ENCODE measurements around the gene TPSAB1.

The TPSAB1 gene

DNA sequence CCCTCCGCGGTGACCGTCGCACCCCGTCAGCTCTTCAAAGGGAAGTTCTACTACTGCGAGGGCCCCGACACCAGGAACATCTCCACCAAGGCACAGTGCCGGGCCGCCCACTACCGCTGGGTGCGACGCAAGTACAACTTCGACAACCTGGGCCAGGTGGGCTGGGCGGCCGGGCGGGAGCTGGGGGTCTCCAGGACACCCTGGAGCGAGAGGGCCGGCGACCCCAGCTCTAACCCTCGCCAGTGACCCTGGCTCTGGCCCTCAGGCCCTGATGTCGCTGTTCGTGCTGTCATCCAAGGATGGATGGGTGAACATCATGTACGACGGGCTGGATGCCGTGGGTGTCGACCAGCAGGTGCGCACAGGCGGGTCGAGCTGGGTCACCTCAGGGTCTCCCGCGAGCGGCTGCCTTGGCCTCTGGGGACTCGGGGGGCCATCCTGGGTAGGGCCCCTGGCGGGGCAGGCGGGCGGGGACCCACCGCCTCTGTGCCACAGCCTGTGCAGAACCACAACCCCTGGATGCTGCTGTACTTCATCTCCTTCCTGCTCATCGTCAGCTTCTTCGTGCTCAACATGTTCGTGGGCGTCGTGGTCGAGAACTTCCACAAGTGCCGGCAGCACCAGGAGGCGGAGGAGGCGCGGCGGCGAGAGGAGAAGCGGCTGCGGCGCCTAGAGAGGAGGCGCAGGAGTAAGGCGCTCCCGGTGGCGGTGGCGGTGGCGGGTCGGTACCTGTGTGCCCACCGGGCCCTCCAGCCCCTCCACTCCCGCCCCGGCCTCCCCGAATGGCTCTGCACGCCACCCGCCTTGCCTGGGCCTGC is 28.8 kb upstream of the TPSAB1 start:
- DNase-seq, result no peak

DNA sequence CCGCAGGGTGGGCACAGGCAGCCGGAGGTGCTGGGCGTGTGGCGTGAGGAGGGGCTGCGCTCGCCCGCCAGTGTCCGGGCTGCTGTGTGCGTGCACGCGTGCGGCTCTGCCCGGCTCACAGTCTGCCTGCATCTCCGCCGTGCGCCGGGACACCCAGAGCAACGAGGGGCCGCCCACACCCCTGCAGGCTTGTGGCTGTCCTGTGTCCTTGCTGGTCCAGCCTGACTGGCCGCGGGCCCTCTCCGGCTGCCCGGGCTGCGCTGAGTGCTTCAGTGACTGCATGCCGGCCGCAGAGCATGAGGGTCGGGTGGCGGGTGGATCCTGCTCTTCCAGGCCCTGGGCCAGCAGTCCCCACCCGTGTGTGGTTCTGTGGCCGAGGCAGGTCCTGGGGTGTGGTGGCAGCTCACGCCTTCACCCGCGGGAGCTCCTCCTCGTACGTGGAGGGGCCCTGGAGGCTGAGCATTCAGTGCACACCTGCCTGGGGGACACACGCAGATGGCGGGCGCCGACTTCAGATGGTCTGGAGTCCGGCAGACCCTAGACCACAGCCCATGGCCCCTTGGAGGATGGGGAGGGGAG is 27.8 kb upstream of the TPSAB1 start:
- DNase-seq, result no peak

DNA sequence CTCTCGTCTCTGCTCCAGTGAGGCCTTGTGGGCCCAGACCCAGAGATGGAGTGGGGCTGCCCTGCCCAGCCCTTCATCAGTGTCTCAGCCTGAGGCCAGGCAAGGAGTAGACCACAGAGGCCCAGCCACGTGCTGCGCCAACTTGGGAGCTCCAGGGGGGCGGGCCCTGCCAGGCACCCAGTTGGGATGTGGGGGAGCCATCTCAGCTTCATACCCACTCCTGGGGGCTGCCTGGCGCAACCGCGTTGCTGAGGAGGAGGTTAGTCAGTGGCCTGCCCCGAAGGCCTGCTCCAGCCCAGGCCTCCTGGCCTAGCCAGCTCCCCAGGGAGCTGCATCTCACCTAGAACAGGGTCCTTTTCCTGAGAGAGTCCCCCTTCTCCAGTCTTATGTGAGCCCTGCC is 27.3 kb upstream of the TPSAB1 start:
- no peak for DNase-seq

DNA sequence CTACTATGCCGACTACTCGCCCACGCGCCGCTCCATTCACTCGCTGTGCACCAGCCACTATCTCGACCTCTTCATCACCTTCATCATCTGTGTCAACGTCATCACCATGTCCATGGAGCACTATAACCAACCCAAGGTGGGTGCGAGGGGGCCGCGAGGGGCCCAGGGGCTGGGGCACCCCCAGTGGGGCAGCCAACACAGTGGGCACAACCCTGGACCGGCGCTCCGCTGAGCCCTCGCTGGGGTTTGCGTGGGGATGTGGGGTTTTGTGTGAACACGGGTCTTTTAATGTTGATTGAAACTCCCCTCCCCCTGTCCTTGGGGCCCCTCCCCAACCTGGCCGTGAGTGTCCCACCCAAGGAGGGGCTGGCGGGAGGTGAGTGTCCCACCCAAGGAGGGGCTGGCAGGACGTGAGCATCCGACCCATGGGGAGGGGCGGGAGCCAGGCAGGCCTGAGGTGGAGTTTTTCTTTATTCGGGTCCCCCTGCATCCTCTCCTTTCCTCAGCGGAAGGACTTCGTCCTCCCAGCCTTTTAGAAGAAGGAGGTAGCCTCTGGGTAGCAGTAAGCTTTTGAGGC is 26.6 kb upstream of the TPSAB1 start:
- no peak for DNase-seq

DNA sequence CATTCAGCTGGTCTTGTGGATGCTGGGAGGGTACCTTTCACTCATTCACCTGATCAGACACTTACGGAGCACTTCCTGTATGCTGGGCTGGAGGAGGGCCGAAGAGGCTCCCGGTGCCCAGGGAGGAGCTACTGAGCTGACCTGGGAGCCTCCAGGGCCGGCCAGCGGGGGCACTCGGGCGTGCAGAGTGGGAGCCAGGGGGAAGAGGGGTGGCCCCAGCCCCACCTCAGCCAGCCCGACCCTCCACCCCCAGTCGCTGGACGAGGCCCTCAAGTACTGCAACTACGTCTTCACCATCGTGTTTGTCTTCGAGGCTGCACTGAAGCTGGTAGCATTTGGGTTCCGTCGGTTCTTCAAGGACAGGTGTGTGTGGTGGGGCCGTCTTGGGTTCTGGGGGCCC is 25.8 kb upstream of the TPSAB1 start:
- DNase-seq, result no peak

DNA sequence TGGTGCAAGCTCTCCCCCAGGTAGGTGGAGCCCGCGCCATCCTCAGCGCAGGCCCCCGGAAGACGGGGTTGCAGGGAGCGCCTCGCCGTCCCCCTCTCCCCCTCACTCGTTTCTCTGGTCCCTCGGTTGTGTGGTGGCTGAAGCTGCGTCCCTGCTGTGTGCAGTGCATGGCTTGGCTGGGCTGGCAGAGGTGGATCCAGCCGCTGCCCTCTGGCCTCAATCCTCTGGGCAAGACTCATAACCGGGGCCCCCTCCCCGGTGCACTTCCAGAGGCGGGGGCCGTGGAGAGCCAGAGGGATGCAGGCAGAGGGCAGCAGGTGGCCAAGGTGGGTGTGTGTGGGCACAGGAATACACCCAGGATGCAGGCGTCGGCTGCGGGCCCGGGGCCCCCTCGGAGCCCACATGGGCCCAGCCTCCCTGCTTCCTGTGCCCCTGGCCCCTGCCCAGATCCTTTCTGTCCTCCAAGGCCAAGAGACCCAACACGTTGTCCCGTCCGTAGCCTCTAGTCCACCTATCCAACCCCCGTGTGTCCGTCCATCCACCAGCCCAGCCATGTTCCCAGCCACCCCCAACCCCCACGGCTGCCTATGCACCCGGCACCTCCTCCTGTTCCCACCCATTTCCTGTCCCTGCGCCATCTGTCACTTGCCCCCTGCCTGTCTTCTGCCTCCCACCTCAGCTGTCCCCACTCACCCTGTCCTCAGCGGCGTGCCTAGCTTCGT is 24.8 kb upstream of the TPSAB1 start:
- DNase-seq, result no peak

DNA sequence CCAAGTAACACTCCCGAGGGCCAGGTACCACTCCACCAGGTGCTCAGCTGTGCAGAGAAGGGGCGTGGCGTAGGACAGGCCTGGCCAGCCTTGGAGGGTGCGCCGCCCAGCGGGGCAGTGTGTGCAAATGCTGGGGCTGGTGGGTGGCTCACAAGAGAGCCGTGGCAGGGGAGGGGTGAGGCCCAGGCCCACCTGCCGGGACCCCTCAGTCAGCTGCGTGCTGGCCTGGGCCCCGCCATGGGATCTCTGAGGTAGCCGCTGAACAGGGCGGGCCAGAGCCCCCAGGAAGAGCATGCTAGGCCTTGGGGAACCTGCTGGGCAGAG is 24.2 kb upstream of the TPSAB1 start:
- DNase-seq, result no peak

DNA sequence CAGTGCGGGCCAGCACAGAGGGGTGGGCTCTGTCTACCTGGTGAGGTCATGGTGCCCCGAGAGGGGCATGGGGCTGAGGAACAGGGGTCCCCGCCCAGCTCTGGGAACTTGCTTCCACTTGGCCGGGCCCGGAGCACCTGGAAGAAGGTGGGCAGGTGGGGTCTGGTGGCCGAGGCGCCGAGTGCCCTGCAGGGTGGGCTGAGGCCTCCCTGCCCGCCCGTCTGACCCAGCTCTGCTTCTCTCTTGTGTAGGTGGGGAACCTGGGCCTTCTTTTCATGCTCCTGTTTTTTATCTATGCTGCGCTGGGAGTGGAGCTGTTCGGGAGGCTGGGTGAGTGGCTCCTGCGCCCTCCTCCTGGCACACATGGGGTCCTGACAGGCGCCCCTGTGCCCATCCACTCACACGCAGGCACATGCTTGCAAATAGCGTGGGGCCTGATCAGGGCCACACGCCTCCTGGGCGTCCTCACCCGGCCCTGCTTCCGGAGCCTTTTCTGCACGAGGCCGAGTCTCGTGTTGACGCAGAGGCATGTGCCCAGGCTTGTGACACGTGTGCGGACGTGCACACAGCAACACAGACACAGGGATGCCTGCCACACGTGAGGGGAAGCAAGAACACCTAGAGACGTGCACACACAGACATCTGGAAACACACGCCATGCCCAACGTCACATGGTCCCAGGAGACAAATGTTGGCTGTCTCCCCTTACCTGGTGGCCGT is 23.7 kb upstream of the TPSAB1 start:
- DNase-seq, result no peak

DNA sequence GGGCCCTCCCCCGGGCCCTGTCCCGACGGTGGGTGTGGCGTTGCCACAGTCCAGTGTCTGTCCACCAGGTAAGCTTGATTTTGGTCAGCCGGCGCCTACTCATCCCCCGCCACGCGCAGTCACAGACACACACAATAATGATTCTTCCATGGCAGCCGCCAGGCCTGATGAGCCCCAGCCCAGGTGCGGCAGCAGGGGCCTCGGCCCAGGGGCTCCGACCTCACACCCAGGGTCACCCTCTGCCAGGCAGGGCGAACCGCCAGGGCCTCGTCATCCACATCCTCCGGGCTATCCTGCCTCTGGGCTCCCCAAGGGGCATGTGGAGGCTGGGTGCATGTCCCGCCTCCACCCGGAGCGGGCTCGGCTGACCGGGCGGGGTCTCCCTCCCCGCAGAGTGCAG is 23.0 kb upstream of the TPSAB1 start:
- DNase-seq, result no peak

DNA sequence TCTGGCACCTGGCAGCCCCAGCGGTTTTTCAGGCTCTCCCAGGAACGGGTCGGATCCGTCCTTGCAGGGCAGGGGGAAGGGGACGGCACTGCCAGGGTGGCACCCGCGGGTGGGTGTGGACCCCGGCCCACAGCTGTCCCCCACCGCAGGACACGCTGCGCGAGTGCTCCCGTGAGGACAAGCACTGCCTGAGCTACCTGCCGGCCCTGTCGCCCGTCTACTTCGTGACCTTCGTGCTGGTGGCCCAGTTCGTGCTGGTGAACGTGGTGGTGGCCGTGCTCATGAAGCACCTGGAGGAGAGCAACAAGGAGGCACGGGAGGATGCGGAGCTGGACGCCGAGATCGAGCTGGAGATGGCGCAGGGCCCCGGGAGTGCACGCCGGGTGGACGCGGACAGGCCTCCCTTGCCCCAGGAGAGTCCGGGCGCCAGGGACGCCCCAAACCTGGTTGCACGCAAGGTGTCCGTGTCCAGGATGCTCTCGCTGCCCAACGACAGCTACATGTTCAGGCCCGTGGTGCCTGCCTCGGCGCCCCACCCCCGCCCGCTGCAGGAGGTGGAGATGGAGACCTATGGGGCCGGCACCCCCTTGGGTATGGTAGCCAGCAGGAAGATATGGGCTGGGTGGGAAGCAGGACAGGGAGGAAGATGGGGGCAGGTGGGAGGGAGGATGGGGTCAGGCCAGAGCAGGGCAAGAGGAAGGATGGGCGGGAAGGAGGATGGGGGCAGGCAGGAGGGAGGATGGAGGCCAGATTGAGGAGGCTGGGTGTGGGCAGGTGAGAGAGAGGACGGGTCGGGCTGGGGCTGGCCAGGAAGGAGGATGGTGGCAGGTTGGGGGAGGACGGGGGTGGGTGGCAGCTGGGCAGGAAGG is 22.2 kb upstream of the TPSAB1 start:
- DNase-seq, result no peak

DNA sequence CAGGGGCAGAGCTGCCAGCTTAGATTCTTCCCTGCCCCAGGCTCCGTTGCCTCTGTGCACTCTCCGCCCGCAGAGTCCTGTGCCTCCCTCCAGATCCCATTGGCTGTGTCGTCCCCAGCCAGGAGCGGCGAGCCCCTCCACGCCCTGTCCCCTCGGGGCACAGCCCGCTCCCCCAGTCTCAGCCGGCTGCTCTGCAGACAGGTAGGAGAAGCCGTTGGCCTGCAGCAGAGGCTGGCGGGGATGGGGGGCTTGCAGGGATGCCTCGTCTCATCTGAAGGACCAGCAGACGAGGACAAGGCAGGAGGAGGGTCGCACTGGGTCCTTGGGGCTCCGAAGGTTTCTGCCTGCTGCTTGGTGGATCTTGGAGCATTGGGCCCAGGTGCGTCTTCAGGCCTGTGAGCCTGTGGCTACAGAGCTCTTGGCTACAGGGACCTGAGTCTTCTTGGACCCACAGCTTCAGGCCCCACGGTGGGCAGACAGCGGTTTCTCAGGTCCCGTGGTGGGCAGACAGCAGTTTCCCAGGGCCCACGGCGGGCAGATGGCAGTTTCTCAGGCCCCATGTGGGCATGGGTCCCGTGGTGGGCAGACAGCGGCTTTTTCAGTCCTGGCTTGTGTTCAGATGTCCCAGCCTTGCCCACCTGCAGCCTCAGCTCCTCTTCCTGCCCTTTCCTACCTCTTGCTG is 21.4 kb upstream of the TPSAB1 start:
- no peak for DNase-seq

DNA sequence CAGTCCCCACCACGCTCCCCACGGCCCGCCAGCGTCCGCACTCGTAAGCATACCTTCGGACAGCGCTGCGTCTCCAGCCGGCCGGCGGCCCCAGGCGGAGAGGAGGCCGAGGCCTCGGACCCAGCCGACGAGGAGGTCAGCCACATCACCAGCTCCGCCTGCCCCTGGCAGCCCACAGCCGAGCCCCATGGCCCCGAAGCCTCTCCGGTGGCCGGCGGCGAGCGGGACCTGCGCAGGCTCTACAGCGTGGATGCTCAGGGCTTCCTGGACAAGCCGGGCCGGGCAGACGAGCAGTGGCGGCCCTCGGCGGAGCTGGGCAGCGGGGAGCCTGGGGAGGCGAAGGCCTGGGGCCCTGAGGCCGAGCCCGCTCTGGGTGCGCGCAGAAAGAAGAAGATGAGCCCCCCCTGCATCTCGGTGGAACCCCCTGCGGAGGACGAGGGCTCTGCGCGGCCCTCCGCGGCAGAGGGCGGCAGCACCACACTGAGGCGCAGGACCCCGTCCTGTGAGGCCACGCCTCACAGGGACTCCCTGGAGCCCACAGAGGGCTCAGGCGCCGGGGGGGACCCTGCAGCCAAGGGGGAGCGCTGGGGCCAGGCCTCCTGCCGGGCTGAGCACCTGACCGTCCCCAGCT is 20.3 kb upstream of the TPSAB1 start:
- no peak for DNase-seq

DNA sequence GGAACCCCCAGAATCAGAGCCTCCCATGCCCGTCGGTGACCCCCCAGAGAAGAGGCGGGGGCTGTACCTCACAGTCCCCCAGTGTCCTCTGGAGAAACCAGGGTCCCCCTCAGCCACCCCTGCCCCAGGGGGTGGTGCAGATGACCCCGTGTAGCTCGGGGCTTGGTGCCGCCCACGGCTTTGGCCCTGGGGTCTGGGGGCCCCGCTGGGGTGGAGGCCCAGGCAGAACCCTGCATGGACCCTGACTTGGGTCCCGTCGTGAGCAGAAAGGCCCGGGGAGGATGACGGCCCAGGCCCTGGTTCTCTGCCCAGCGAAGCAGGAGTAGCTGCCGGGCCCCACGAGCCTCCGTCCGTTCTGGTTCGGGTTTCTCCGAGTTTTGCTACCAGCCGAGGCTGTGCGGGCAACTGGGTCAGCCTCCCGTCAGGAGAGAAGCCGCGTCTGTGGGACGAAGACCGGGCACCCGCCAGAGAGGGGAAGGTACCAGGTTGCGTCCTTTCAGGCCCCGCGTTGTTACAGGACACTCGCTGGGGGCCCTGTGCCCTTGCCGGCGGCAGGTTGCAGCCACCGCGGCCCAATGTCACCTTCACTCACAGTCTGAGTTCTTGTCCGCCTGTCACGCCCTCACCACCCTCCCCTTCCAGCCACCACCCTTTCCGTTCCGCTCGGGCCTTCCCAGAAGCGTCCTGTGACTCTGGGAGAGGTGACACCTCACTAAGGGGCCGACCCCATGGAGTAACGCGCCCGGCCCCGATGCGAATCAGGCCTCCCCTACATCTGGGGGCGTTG is 19.5 kb upstream of the TPSAB1 start:
- no peak for DNase-seq

DNA sequence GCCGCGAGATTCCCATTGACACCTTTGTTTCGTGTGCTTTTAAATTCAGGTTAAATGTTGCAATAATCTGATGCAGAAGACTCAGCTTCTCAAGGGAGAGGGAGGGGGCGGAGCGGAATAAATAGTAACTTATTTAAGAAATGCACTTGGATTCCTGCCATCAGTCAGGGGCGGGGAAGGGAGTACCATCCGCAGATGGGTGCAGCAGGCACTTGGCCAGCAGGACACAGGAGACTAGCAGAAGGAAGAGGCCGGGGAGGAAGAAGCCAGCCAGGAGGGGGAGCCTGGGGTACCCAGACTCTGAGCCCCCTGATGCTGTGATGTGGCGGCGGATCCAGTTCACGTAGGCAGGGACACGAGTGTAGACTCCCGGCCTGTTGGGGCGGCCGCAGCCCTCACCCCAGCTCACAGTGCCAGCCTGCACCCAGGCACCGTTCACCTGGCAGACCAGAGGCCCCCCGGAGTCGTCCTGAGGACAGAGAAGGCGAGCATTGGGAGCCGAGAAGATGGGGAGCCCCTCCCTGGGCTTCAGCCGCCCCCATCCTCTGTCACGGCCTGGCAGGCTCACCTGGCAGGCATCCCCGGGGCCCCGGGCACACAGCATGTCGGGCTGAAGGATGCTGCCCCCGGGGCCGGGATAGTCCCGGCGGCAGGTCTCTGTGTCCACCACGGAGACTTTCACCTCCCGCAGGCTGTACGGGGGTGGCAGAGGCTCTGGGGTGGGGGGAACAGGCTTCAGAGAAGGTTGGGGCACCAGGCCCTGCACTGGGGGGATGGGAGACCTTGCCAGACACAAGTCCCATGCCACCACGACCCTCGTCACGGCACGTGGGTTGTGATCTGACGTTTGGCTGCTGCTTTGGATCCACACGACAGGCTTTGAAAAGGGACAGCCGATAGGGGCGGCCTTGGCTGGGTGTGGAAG is 18.6 kb upstream of the TPSAB1 start:
- DNase-seq, result no peak

DNA sequence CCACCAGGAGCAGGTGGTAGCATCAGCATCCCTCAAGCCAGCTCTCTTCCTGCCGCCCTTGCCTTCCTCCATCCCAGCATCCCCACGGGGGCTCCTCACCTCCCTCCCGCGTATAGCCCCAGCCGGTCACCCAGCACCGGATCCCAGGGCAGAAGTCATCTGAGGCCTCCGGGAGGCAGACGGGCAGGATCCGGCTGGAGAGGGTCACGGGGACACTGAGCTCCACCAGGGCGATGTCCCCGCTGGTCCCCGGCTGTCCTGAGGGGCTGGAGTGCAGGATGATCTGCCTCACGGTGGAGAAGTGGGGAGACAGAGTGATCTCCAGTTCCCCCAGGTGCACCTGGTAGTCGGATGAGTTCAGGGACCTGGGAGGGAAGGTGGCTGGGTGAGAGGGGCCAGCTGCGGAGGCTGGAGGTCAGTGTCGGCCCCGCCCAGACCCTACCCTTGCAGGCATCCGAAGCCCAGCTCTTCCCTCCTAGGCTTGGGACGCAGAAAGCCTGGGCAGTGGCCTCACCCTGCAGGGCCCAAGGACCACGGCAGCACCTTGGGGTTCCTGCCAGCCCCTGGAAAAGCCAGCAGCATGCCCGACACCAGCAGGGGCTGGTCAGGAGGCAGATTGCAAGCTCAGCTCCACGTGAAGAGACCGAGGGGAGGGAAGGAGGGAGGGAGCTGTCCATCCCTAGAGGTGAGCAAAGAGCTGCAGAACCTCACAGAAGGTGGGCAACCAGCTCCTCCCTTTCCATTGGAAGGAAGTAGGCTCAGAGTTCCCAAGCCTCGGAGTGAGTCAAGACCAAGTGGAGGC is 17.8 kb upstream of the TPSAB1 start:
- DNase-seq, result no peak

DNA sequence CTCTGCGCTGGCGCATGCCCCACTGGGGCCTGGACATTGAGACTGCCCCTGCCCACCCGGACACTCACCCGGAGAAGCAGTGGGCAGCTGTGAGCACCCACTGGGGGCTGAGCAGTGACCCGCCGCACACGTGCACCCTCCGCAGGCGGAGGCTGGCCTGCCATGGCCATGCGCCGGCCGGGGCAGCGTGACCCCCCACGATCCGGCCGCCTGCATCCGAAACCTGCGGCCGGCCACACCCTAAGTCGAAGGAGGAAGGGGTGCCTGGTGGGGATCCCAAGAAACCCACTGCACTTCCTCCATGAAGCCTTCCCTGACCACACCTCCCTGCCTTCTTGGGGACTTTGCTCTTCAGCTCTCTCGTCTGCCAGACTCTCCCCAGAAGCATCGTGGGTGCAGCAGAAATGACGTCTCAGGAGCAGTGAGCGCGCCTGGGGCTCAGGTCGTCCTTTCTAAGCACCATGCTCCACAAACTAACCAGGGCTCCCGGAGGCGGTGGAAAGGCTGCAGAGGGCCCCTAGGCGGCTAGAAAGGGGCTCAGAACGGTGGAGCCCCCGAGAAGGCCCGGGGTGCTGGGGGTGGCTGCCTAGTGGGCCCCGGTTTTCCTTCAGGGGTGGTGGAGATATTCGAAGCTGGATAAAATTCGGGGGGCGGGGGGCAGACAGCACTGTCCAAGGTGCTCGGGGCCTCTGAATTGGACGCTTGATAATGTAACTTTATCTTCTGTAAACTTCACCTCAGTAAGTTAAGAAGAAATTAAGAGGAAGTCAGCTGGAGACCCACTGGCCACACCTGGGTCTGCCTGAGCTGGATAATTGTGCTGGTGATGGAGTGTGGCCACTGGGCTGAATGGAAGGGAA is 16.9 kb upstream of the TPSAB1 start:
- DNase-seq, result no peak

DNA sequence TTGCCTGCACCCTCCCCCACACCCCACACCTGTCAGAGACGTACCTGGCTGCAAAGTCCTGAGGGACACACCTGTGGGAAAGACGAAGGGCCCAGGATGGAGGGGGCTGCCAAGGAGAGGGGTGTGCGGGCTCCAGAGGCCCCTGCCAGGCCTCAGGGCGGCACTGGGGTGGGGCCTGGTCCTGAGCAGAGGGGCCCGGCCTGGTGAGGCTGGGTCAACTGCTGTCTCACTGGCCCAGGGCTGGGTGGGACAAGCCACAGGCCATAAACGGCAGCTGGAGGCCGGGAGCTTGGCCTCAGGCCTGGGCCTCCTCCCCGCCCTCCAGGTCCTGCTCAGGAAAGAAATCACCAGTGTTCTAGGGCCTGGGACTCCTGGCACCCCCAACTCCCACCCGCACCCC is 15.9 kb upstream of the TPSAB1 start:
- no peak for DNase-seq
